MM.1S (cell line): ENCODE results near the gene TGM5.
"Not testable (repeated sequence)": the region's sequence is repeated elsewhere in the genome, so short reads cannot be mapped to it uniquely, and the experiment has no call there.

Source experiments
- DNase-seq: peaks from one replicate; pipeline ENCODE4 v3.0.0-alpha.2; 2015
- H2AFZ ChIP-seq: fragments of 300-600 bp; sonication (generic); 2 replicates; pipeline ENCODE4 v1.6.0; 2016; ENCODE audit warnings: antibody characterized with exemption, low read length
- H3F3A ChIP-seq: fragments of 300-600 bp; sonication (generic); 2 replicates; pipeline ENCODE4 v1.6.1; 2016; ENCODE audit warnings: mild to moderate bottlenecking, antibody characterized with exemption, low read length, moderate library complexity, mixed read lengths; ENCODE audit not compliant: insufficient read depth
- H3K27ac ChIP-seq: fragments of 300-600 bp; sonication (generic); 2 replicates; pipeline ENCODE4 v1.5.1; 2016; ENCODE audit warnings: mild to moderate bottlenecking, low read length
- H3K27me3 ChIP-seq: fragments of 300-600 bp; sonication (generic); replicated peaks from 2 replicates; pipeline ENCODE4 v1.6.0; 2016; ENCODE audit warnings: low read length; ENCODE audit not compliant: insufficient read depth
- H3K36me3 ChIP-seq: fragments of 300-600 bp; sonication (generic); replicated peaks from 2 replicates; pipeline ENCODE4 v1.6.1; 2016; ENCODE audit warnings: mild to moderate bottlenecking, low read length, mixed read lengths; ENCODE audit not compliant: insufficient read depth
- H3K4me1 ChIP-seq: fragments of 300-600 bp; sonication (generic); 2 replicates; pipeline ENCODE4 v1.6.1; 2016; ENCODE audit warnings: low read length, mixed read lengths
- H3K4me2 ChIP-seq: fragments of 300-600 bp; sonication (generic); 2 replicates; pipeline ENCODE4 v1.6.0; 2016; ENCODE audit warnings: low read depth, low read length
- H3K4me3 ChIP-seq: fragments of 300-600 bp; sonication (generic); 2 replicates; pipeline ENCODE4 v1.5.1; 2016; ENCODE audit warnings: low read length, mixed read lengths
- H3K79me2 ChIP-seq: fragments of 300-600 bp; sonication (generic); 2 replicates; pipeline ENCODE4 v1.6.1; 2016; ENCODE audit warnings: mixed run types, low read length, mixed read lengths
- H3K9ac ChIP-seq: fragments of 300-600 bp; sonication (generic); 2 replicates; pipeline ENCODE4 v1.6.1; 2016; ENCODE audit warnings: low read length, mixed read lengths
- H3K9me2 ChIP-seq: fragments of 300-600 bp; sonication (generic); replicated peaks from 2 replicates; pipeline ENCODE4 v1.6.1; 2016; ENCODE audit warnings: mild to moderate bottlenecking, low read length, mixed read lengths; ENCODE audit not compliant: insufficient read depth
- H3K9me3 ChIP-seq: fragments of 300-600 bp; sonication (generic); replicated peaks from 2 replicates; pipeline ENCODE4 v1.6.1; 2016; ENCODE audit warnings: mild to moderate bottlenecking, low read length, mixed read lengths; ENCODE audit not compliant: insufficient read depth
- H4K20me1 ChIP-seq: fragments of 300-600 bp; sonication (generic); 2 replicates; pipeline ENCODE4 v1.6.1; 2016; ENCODE audit warnings: mild to moderate bottlenecking, low read length, moderate library complexity, mixed read lengths; ENCODE audit not compliant: insufficient read depth
- EZH2 ChIP-seq: fragments of 300-600 bp; sonication (generic); optimal IDR thresholded peaks from 2 replicates; pipeline ENCODE3; 2017; ENCODE audit warnings: low read depth, mild to moderate bottlenecking, antibody characterized with exemption, low read length, mixed read lengths
- EZH2phosphoT487 ChIP-seq: fragments of 300-600 bp; sonication (generic); IDR thresholded peaks from 2 replicates; pipeline ENCODE4 v1.6.1; 2018; ENCODE audit warnings: antibody characterized with exemption, low read length
- TF ChIP-seq, protein P1 (sequence below): fragments of 300-600 bp; sonication (generic); IDR thresholded peaks from 2 replicates; pipeline ENCODE4 v1.5.1; 2016; ENCODE audit warnings: antibody characterized with exemption, low read length, mixed read lengths

Gene TGM5

DNA sequence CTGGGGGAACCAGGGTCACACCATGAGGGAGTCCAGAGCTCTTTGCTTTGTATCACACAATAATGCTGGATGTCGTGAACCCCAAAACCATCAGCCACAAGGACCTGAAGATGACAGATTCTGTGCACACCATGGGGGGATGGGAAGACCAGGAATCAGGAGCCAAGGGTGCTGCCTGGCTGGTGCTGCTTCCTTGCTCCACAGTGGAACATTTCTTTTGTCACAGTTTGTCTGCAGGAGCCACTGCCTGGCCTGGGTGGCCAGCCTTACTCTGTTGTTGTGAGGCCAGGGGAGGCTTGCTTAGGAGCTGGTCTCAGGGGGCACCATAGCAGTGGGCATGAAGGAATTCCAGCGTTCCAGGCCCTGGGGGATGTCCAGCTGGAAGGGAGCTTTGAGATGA is 6.5 kb upstream of the TGM5 start:
- DNase-seq, result no peak
- Histone ChIP-seq H3K9me3 (no peaks in the 10 kb centered on the region), H3K27ac (no peak overlapping the region), H3F3A (no peaks in the 10 kb centered on the region), H3K4me1 (peaks cover 12% of the 10 kb centered on the region), H3K27me3 (no peaks in the 10 kb centered on the region), H3K4me3 (no peak overlapping the region), H3K4me2 (no peak overlapping the region), H3K36me3 (no peaks in the 10 kb centered on the region), H3K79me2 (no peaks in the 10 kb centered on the region), H3K9me2 (no peaks in the 10 kb centered on the region), H3K9ac (no peak overlapping the region), H2AFZ (no peak overlapping the region), H4K20me1 (no peaks in the 10 kb centered on the region)
- TF ChIP-seq, protein P1, sequence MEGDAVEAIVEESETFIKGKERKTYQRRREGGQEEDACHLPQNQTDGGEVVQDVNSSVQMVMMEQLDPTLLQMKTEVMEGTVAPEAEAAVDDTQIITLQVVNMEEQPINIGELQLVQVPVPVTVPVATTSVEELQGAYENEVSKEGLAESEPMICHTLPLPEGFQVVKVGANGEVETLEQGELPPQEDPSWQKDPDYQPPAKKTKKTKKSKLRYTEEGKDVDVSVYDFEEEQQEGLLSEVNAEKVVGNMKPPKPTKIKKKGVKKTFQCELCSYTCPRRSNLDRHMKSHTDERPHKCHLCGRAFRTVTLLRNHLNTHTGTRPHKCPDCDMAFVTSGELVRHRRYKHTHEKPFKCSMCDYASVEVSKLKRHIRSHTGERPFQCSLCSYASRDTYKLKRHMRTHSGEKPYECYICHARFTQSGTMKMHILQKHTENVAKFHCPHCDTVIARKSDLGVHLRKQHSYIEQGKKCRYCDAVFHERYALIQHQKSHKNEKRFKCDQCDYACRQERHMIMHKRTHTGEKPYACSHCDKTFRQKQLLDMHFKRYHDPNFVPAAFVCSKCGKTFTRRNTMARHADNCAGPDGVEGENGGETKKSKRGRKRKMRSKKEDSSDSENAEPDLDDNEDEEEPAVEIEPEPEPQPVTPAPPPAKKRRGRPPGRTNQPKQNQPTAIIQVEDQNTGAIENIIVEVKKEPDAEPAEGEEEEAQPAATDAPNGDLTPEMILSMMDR, result no peak
- TF ChIP-seq EZH2phosphoT487, result no peak
- no peak for TF ChIP-seq EZH2

DNA sequence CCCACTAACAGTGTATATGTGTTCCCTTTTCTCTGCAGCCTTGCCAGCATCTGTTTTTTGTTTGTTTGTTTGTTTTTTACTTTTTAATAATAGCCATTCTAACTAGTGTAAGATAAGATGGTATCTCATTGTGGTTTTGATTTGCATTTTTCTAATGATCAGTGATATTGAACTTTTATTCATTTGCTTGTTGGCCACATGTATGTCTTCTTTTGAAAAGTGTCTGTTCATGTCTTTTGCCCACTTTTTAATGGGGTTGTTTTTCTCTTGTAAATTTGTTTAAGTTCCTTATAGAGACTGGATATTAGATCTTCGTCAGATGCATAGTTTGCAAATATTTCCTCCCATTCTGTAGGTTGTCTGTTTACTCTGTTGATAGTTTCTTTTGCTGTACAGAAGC is 5.2 kb upstream of the TGM5 start:
- H3K27me3 ChIP-seq, H3K4me3 ChIP-seq, DNase-seq, H3K36me3 ChIP-seq, H3K79me2 ChIP-seq, H3K9me3 ChIP-seq, H4K20me1 ChIP-seq, H3K4me2 ChIP-seq, H2AFZ ChIP-seq, H3K9me2 ChIP-seq, H3F3A ChIP-seq, H3K27ac ChIP-seq, H3K9ac ChIP-seq: not testable (repeated sequence)
- H3K4me1 ChIP-seq, result peaks cover 12% of the 10 kb centered on the region

DNA sequence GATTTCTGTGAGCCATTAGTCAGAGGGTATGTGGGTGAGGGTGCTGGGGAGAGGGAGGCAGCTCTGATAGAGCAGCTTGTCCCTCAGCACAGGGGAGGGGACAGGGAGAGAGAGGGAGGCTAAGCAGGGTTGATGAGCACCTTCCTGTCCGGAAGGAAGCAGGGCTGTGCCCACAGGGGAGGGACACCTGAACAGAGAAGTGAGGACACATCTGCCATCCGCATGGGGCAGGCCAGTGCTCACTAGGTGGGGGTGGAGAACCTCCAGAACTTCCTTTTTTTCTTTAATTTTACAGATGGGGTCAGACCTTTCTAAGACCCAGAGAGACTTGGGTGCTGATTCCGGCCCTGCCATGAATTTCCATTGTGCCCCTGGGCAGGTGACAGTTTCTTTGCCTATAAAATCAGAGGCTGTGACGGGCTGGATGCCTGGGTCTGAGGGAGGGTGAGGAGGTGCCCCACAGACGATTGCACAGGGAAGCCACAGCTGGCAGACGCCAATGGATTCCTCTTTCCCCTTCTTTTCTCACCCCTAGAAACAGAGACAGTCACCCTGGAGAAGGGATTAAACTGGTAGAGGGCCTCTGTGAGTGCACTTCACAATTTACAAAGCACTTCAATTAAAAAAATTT is 4.1 kb upstream of the TGM5 start:
- Histone ChIP-seq H3K9me2 (no peaks in the 10 kb centered on the region), H3F3A (no peaks in the 10 kb centered on the region), H3K27me3 (no peaks in the 10 kb centered on the region), H3K9me3 (no peaks in the 10 kb centered on the region), H3K9ac (no peak overlapping the region; the same call in 1 of the 2 replicates), H3K4me1 (peaks cover 12% of the 10 kb centered on the region), H2AFZ (peak overlapping the region; percentile 88), H3K27ac (peak overlapping the region; percentile 1; the same call in 1 of the 2 replicates), H3K79me2 (no peaks in the 10 kb centered on the region), H4K20me1 (no peaks in the 10 kb centered on the region), H3K4me3 (no peak overlapping the region; the same call in 1 of the 2 replicates), H3K36me3 (no peaks in the 10 kb centered on the region), H3K4me2 (peak overlapping the region; percentile 31)
- TF ChIP-seq, protein P1, result no peak
- TF ChIP-seq EZH2phosphoT487 (no peak), EZH2 (no peak)
- DNase-seq, result peak; percentile 70

DNA sequence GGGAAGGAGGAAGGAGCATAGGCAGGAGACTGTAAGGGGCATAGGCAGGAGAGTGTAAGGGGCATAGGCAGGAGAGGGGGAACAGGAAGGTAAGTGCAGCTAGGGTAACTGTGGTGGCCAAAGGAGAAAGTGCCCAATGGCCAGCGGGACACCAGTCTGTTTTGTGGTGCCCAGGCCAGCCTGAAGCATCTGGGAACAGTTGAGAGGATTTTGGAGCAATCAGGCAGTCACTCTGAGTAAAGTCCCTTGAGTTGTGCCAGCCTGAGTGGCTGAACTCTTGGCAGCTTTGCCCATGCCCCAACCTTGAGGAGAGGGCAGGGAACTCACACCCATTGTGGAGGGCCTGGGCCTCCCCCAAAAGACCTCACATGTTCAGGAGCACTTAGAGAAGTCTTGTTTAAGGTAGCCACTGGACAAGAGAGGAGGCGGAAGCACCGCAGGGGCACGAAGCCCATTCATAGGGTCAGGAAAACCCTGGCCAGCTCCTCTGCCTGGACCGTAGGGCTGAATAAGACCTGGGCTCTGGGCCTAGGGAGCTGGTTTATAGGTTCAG is 3.5 kb upstream of the TGM5 start:
- H3K9me2 ChIP-seq, result no peaks in the 10 kb centered on the region
- no peaks in the 10 kb centered on the region for H3K9me3 ChIP-seq
- no peaks in the 10 kb centered on the region for H3K36me3 ChIP-seq
- no peaks in the 10 kb centered on the region for H3K27me3 ChIP-seq
- H2AFZ ChIP-seq, result peak overlapping the region; percentile 88
- no peaks in the 10 kb centered on the region for H3K79me2 ChIP-seq
- H3K4me1 ChIP-seq, result peaks cover 12% of the 10 kb centered on the region
- peak overlapping the region; percentile 31; the same call in 1 of the 2 replicates for H3K4me2 ChIP-seq
- H3F3A ChIP-seq, result no peaks in the 10 kb centered on the region
- no peak overlapping the region for H3K4me3 ChIP-seq
- TF ChIP-seq EZH2phosphoT487, result no peak
- TF ChIP-seq EZH2, result no peak
- TF ChIP-seq, protein P1, result no peak
- no peak overlapping the region; the same call in 1 of the 2 replicates for H3K9ac ChIP-seq
- no peak for DNase-seq
- H3K27ac ChIP-seq, result peak overlapping the region; percentile 1; the same call in 1 of the 2 replicates
- no peaks in the 10 kb centered on the region for H4K20me1 ChIP-seq
